PC-3 (cell line): ENCODE results near the gene ZFPL1. TPM values are rescaled to one million over a fixed set of nuclear protein-coding genes. Genes with fewer than 3 reads are reported as not detected.

Experiments
- ATAC-seq: fragments of 200-7000 bp; cut with Tn5 transposase; 2 replicates; pipeline ENCODE4 v1.9.1; 2020; ENCODE audit warnings: mild to moderate bottlenecking, moderate library complexity
- BruUV-seq: library from RNA; stranded (reverse); fragments of 400-500 nt; replicated peaks from 2 replicates; lab custom pipeline; 2021; lab: Mats Ljungman, UMichigan
- CTCF ChIA-PET: fragments of 300-600 bp; sonication (Branson Sonifier 250); formaldehyde crosslinking; loops from one replicate; lab custom pipeline; 2022; ENCODE audit warnings: antibody characterized with exemption; lab: Charles Lee
- POLR2A ChIA-PET: fragments of 300-600 bp; sonication (Branson Sonifier 250); formaldehyde crosslinking; loops from one replicate; lab custom pipeline; 2022; ENCODE audit warnings: antibody characterized with exemption; ENCODE audit not compliant: unreplicated experiment; lab: Charles Lee
- DNase-seq: peaks from one replicate; pipeline ENCODE4 v3.0.0-alpha.2; 2015
- H2AFZ ChIP-seq: fragments of 300-600 bp; sonication (generic); 2 replicates; pipeline ENCODE4 v1.6.0; 2016; ENCODE audit warnings: antibody characterized with exemption, low read length
- H3F3A ChIP-seq: fragments of 300-600 bp; sonication (generic); one replicate; pipeline ENCODE4 v1.6.0; 2017; ENCODE audit warnings: antibody characterized with exemption, low read length, control low read depth, mild to moderate bottlenecking; ENCODE audit not compliant: unreplicated experiment
- H3K27ac ChIP-seq: fragments of 300-600 bp; sonication (generic); 2 replicates; pipeline ENCODE4 v1.5.1; 2016; ENCODE audit warnings: mild to moderate bottlenecking, low read length
- H3K27me3 ChIP-seq: fragments of 300-600 bp; sonication (generic); 2 replicates; pipeline ENCODE4 v1.6.1; 2016; ENCODE audit warnings: low read length, mixed read lengths
- H3K36me3 ChIP-seq: fragments of 300-600 bp; sonication (generic); 2 replicates; pipeline ENCODE4 v1.6.1; 2016; ENCODE audit warnings: low read depth, mixed run types, low read length, mixed read lengths
- H3K4me1 ChIP-seq: fragments of 300-600 bp; sonication (generic); 2 replicates; pipeline ENCODE4 v1.5.1; 2016; ENCODE audit warnings: low read length; ENCODE audit not compliant: insufficient read depth
- H3K4me2 ChIP-seq: fragments of 300-600 bp; sonication (generic); 2 replicates; pipeline ENCODE4 v1.6.0; 2016; ENCODE audit warnings: low read length
- H3K4me3 ChIP-seq: fragments of 300-600 bp; sonication (generic); 2 replicates; pipeline ENCODE4 v1.5.1; 2016; ENCODE audit warnings: mild to moderate bottlenecking, low read length, mixed read lengths
- H3K79me2 ChIP-seq: fragments of 300-600 bp; sonication (generic); 2 replicates; pipeline ENCODE4 v1.6.1; 2017; ENCODE audit warnings: low read length, mixed read lengths
- H3K9ac ChIP-seq: fragments of 300-600 bp; sonication (generic); 2 replicates; pipeline ENCODE4 v1.6.0; 2016; ENCODE audit warnings: mild to moderate bottlenecking, low read length
- H3K9me2 ChIP-seq: fragments of 300-600 bp; sonication (generic); replicated peaks from 2 replicates; pipeline ENCODE4 v1.6.1; 2016; ENCODE audit warnings: mixed run types, low read length, mixed read lengths
- H3K9me3 ChIP-seq: fragments of 300-600 bp; sonication (generic); 2 replicates; pipeline ENCODE4 v1.6.1; 2016; ENCODE audit warnings: low read length, mixed read lengths
- H4K20me1 ChIP-seq: fragments of 300-600 bp; sonication (generic); 2 replicates; pipeline ENCODE4 v1.6.1; 2016; ENCODE audit warnings: low read length, mixed read lengths
- CTCF ChIP-seq: fragments of 300-600 bp; sonication (generic); conservative IDR thresholded peaks from 2 replicates; pipeline ENCODE4 v1.5.1; 2017; ENCODE audit warnings: antibody characterized with exemption, low read depth, mild to moderate bottlenecking, low read length
- EZH2 ChIP-seq: fragments of 300-600 bp; sonication (generic); IDR thresholded peaks from one replicate; pipeline ENCODE4 v1.6.1; 2017; ENCODE audit warnings: antibody characterized with exemption, mild to moderate bottlenecking, low read length; ENCODE audit not compliant: unreplicated experiment
- EZH2phosphoT487 ChIP-seq: fragments of 300-600 bp; sonication (generic); IDR thresholded peaks from 2 replicates; pipeline ENCODE4 v1.6.1; 2018; ENCODE audit warnings: mild to moderate bottlenecking, antibody characterized with exemption, low read length, borderline replicate concordance
- intact Hi-C: fragments of 100-400 bp; cut with micrococcal nuclease; formaldehyde crosslinking; loops from 2 replicates; pipeline ENCODE4 v1.9.0; 2023
- microRNA-seq: library from miRNA; unstranded; fragments of <30 nt; microRNA quantifications from one replicate; pipeline ENCODE4 v1.1.0, GENCODE V29; 2020; ENCODE audit not compliant: unreplicated experiment
- total RNA-seq: library from RNA; depleted of rRNA; stranded (reverse); fragments of >200 nt; gene quantifications from 2 replicates; pipeline ENCODE4 v1.2.3, GENCODE V29; 2014; rRNA removed

Gene ZFPL1
- total RNA-seq, 1 experiment from 2014 or later, result 103 TPM

DNA sequence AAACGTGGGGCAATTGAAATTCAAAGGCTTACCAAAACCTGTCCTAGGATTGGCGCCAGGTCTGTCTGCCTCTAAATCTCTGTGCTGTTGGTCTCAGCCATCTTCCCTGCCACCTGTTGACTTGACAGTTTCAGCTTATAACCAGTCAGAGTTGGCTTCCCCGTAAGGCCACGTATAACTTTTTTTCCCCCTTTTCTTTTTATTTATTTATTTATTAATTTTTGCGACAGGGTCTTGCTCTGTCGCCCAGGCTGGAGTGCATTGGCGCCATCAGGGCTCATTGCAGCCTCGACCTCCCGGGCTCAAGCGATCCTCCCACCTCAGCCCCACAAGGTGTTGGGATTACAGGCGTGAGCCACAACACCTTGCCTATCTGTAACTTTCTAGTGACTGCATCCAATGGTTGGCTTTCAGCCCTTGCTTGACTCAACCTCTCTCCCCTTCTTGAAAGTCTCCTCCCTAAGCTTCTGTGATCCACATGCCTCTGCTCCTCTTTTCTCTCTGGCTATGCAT is 51.7 kb downstream of the ZFPL1 start:
- Histone ChIP-seq H3K27ac (peak overlapping the region; percentile 95), H3F3A (no peaks in the 10 kb centered on the region), H3K36me3 (peaks cover 22% of the 10 kb centered on the region; the same call in 1 of the 2 replicates), H3K4me3 (peak overlapping the region; percentile 90), H3K9ac (peak overlapping the region; percentile 98), H3K4me1 (peaks cover 16% of the 10 kb centered on the region), H2AFZ (peak overlapping the region; percentile 79), H3K9me2 (no peaks in the 10 kb centered on the region), H3K4me2 (peak overlapping the region; percentile 96), H3K27me3 (0 out of 2 replicates have a peak, but pooled peaks cover 3% of the 10 kb centered on the region), H3K9me3 (no peaks in the 10 kb centered on the region), H4K20me1 (no peaks in the 10 kb centered on the region; the same call in 1 of the 2 replicates), H3K79me2 (peaks cover 35% of the 10 kb centered on the region)
- intact Hi-C loops, result loop anchor here (1.0 kb wide), 2 partner anchors 13 to 47 kb away; partner anchors contain the start of genes FAU and MRPL49
- ATAC-seq (no peak), DNase-seq (no peak)
- no TSS peak for BruUV-seq
- ChIA-PET POLR2A (interaction anchor here (0.6 to 1.8 kb wide), 6 partner anchors 13 to 64 kb away, joined by 3 to 24 read pairs (median 4); partner anchors contain the start of genes CAPN1, FAU and MRPL49), CTCF (interaction anchor here (0.6 to 1.1 kb wide), 2 partner anchors 46 to 793 kb away, joined by 4 read pairs; partner anchors contain the start of gene CAPN1)
- TF ChIP-seq EZH2 (no peak), CTCF (no peak)

GRCh38 chr11:65136515-65137096 is 52.6 kb downstream of the ZFPL1 start:
- no peaks in the 10 kb centered on the region for H3K9me2 ChIP-seq
- H3K4me3 ChIP-seq, result no peak overlapping the region
- intact Hi-C loops, result no loop called here
- DNase-seq (no peak), ATAC-seq (no peak)
- H3K4me1 ChIP-seq, result peaks cover 16% of the 10 kb centered on the region
- H3K9ac ChIP-seq, result no peak overlapping the region
- peaks cover 29% of the 10 kb centered on the region for H3K79me2 ChIP-seq
- no peaks in the 10 kb centered on the region; the same call in 1 of the 2 replicates for H4K20me1 ChIP-seq
- ChIA-PET CTCF (no interaction called here), POLR2A (interaction anchor here (0.6 kb wide), 1 partner anchor 139 kb away, joined by 11 read pairs; no protein-coding TSS in a partner anchor)
- no peak overlapping the region for H2AFZ ChIP-seq
- TF ChIP-seq EZH2, result no peak
- TF ChIP-seq CTCF, result no peak
- TF ChIP-seq EZH2phosphoT487, result no peak
- H3K4me2 ChIP-seq, result no peak overlapping the region
- H3K9me3 ChIP-seq, result no peaks in the 10 kb centered on the region
- BruUV-seq, result no TSS peak
- H3F3A ChIP-seq, result no peaks in the 10 kb centered on the region
- peaks cover 13% of the 10 kb centered on the region; the same call in 1 of the 2 replicates for H3K36me3 ChIP-seq
- 0 out of 2 replicates have a peak, but pooled peaks cover 3% of the 10 kb centered on the region for H3K27me3 ChIP-seq
- no peak overlapping the region for H3K27ac ChIP-seq

Small RNA genes within 50 kb of the gene (microRNA-seq; reads per million reads assigned to microRNA genes)
- gene MIR6751, result 1.0 reads per million

Other genes starting within 250 kb of the ZFPL1 start
- gene CDC42BPG, start 239.6 kb upstream of the ZFPL1 start, total RNA-seq, result 14.5 and 30.5 TPM in 2 replicates
- gene EHD1, start 205.6 kb upstream of the ZFPL1 start, total RNA-seq, result 340 and 370 TPM in 2 replicates
- gene ATG2A, start 167.0 kb upstream of the ZFPL1 start, total RNA-seq, result 45.6 and 51.4 TPM in 2 replicates
- 24.9 and 31.3 TPM in 2 replicates for gene PPP2R5B, start 159.5 kb upstream of the ZFPL1 start, total RNA-seq
- not detected in 2 replicates for gene GPHA2, start 148.3 kb upstream of the ZFPL1 start, total RNA-seq
- gene MAJIN, start 112.1 kb upstream of the ZFPL1 start, total RNA-seq, result not detected in 2 replicates
- 0.52 TPM in 1 of 2 replicates, not detected in the other for gene BATF2, start 87.3 kb upstream of the ZFPL1 start, total RNA-seq
- gene ARL2, start 70.1 kb upstream of the ZFPL1 start, total RNA-seq, result 86.0 and 107 TPM in 2 replicates
- gene SNX15, start 56.8 kb upstream of the ZFPL1 start, total RNA-seq, result 15.1 and 40.4 TPM in 2 replicates
- 61.0 and 82.0 TPM in 2 replicates for gene SAC3D1, start 43.0 kb upstream of the ZFPL1 start, total RNA-seq
- 0.47 TPM in 1 of 2 replicates, not detected in the other for gene NAALADL1, start 25.7 kb upstream of the ZFPL1 start, total RNA-seq
- 67.1 and 73.4 TPM in 2 replicates for gene CDCA5, start 182 bp upstream of the ZFPL1 start, total RNA-seq
- 414 and 743 TPM in 2 replicates for gene VPS51, start 12.0 kb downstream of the ZFPL1 start, total RNA-seq
- 38.4 and 44.2 TPM in 2 replicates for gene TM7SF2, start 27.6 kb downstream of the ZFPL1 start, total RNA-seq
- gene ZNHIT2, start 33.5 kb downstream of the ZFPL1 start, total RNA-seq, result 48.2 and 59.0 TPM in 2 replicates
- gene FAU, start 37.9 kb downstream of the ZFPL1 start, total RNA-seq, result 1,119 and 1,157 TPM in 2 replicates
- 163 and 183 TPM in 2 replicates for gene MRPL49, start 38.1 kb downstream of the ZFPL1 start, total RNA-seq
- 22.3 and 33.2 TPM in 2 replicates for gene SYVN1, start 50.3 kb downstream of the ZFPL1 start, total RNA-seq
- gene SPDYC, start 86.0 kb downstream of the ZFPL1 start, total RNA-seq, result not detected in 2 replicates
- 307 and 407 TPM in 2 replicates for gene CAPN1, start 97.7 kb downstream of the ZFPL1 start, total RNA-seq
- gene POLA2, start 177.7 kb downstream of the ZFPL1 start, total RNA-seq, result 29.0 and 39.7 TPM in 2 replicates
- gene CDC42EP2, start 230.6 kb downstream of the ZFPL1 start, total RNA-seq, result 16.6 and 25.7 TPM in 2 replicates
- gene DPF2, start 249.6 kb downstream of the ZFPL1 start, total RNA-seq, result 45.8 and 63.1 TPM in 2 replicates